Endothelial cell (in vitro differentiated cells): ENCODE results near the gene REL. TPM values are rescaled to one million over a fixed set of nuclear protein-coding genes. Genes with fewer than 3 reads are reported as not detected.

ENCODE experiments used
- DNase-seq: peaks from one replicate; pipeline ENCODE4 v3.0.0; 2021; ENCODE audit warnings: low spot score
- H3K27ac Mint-ChIP-seq: one replicate; pipeline ENCODE4 v1.8.0; 2021; ENCODE audit warnings: mixed read lengths, inconsistent platforms; ENCODE audit not compliant: unreplicated experiment
- H3K27me3 Mint-ChIP-seq: one replicate; pipeline ENCODE4 v1.8.0; 2021; ENCODE audit warnings: mild to moderate bottlenecking, moderate library complexity, mixed read lengths, inconsistent platforms; ENCODE audit not compliant: unreplicated experiment
- H3K36me3 Mint-ChIP-seq: one replicate; pipeline ENCODE4 v1.8.0; 2021; ENCODE audit warnings: mild to moderate bottlenecking, low read depth, mixed read lengths, inconsistent platforms; ENCODE audit not compliant: unreplicated experiment
- H3K4me1 Mint-ChIP-seq: one replicate; pipeline ENCODE4 v1.8.0; 2021; ENCODE audit warnings: mild to moderate bottlenecking, mixed read lengths, inconsistent platforms; ENCODE audit not compliant: unreplicated experiment
- H3K4me3 Mint-ChIP-seq: one replicate; pipeline ENCODE4 v1.8.0; 2021; ENCODE audit warnings: mild to moderate bottlenecking, mixed read lengths, inconsistent platforms; ENCODE audit not compliant: unreplicated experiment
- H3K9me3 Mint-ChIP-seq: one replicate; pipeline ENCODE4 v1.8.0; 2021; ENCODE audit warnings: mixed read lengths, inconsistent platforms; ENCODE audit not compliant: unreplicated experiment
- total RNA-seq: library from RNA; stranded (reverse); fragmentation: NEBNext Ultra II Directional; extraction: Animal tissue kit (Norgen Biotek cat#: 25700); gene quantifications from one replicate; pipeline ENCODE4 v1.2.1, GENCODE V29; 2021; ENCODE audit not compliant: unreplicated experiment
- TF ChIP-seq, protein P1 (sequence below): fragments of 200-600 bp; sonication (generic); IDR thresholded peaks from one replicate; pipeline ENCODE4 v1.5.0; 2021; ENCODE audit warnings: antibody characterized with exemption; ENCODE audit not compliant: unreplicated experiment

REL gene
- total RNA-seq, 1 donor from 2014 or later, result 16.4 TPM

DNA sequence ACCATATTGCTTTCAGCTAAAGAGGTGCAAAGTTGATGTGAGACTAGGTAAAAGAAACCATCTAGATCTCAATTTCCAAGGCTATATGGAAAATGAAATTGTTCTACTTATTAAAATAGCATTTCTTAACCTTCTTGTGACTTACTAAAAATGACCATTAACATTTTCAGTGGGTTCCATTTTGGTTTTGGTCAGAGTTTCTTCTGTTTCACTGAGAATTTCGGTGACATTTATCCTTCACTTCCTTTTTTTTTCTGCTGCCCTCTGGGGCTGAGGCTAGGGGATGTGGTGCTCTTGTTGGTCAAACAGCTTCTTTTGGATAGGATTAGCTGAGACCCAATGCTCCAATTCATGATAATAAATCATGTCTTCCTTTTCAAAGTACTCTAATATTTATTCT, 44.3 kb upstream of the REL start:
- H3K36me3 Mint-ChIP-seq, result no peaks in the 10 kb centered on the region
- no peak for DNase-seq
- no peaks in the 10 kb centered on the region for H3K9me3 Mint-ChIP-seq
- no peak overlapping the region for H3K27ac Mint-ChIP-seq
- H3K27me3 Mint-ChIP-seq, result peaks cover 11% of the 10 kb centered on the region
- H3K4me1 Mint-ChIP-seq, result peaks cover 14% of the 10 kb centered on the region
- TF ChIP-seq, protein P1, sequence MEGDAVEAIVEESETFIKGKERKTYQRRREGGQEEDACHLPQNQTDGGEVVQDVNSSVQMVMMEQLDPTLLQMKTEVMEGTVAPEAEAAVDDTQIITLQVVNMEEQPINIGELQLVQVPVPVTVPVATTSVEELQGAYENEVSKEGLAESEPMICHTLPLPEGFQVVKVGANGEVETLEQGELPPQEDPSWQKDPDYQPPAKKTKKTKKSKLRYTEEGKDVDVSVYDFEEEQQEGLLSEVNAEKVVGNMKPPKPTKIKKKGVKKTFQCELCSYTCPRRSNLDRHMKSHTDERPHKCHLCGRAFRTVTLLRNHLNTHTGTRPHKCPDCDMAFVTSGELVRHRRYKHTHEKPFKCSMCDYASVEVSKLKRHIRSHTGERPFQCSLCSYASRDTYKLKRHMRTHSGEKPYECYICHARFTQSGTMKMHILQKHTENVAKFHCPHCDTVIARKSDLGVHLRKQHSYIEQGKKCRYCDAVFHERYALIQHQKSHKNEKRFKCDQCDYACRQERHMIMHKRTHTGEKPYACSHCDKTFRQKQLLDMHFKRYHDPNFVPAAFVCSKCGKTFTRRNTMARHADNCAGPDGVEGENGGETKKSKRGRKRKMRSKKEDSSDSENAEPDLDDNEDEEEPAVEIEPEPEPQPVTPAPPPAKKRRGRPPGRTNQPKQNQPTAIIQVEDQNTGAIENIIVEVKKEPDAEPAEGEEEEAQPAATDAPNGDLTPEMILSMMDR, result no peak
- H3K4me3 Mint-ChIP-seq, result no peak overlapping the region

GRCh38 chr2:60838481-60838880, 42.9 kb upstream of the REL start:
- no peak for DNase-seq
- Mint-ChIP-seq H3K4me3 (no peak overlapping the region), H3K4me1 (peaks cover 14% of the 10 kb centered on the region), H3K36me3 (no peaks in the 10 kb centered on the region), H3K27ac (no peak overlapping the region), H3K27me3 (peaks cover 11% of the 10 kb centered on the region), H3K9me3 (no peaks in the 10 kb centered on the region)
- TF ChIP-seq, protein P1, result no peak

- no peak for DNase-seq
Observed at GRCh38 chr2:60839126-60839813, 42.1 kb upstream of the REL start.

DNA sequence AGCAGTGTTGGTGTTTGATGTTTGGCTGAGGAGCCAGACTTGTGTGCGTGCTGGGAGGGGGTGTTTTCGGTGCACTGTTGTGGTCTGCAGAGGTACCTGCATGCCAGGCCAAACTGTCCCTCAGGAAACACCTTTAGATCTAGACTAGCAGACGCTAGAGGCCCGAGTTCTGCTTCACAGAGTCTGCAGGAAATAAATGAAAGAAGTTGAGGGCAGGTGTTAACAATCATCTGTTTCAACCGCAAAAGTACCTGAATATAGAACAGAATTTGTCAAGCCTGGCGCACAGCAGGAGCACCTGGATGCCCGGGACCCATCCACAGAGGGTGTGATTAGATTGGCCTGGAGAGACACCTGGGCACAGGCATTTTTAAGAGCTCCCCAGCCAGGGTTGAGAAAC, 40.5 kb upstream of the REL start:
- no peaks in the 10 kb centered on the region for H3K36me3 Mint-ChIP-seq
- H3K4me1 Mint-ChIP-seq, result no peaks in the 10 kb centered on the region

More at GRCh38 chr2:60839126-60839813, 42.1 kb upstream of the REL start:
- TF ChIP-seq, protein P1, result no peak
- H3K27ac Mint-ChIP-seq, result no peak overlapping the region
- no peaks in the 10 kb centered on the region for H3K9me3 Mint-ChIP-seq
- peaks cover 6% of the 10 kb centered on the region for H3K4me1 Mint-ChIP-seq
- no peak overlapping the region for H3K4me3 Mint-ChIP-seq
- no peaks in the 10 kb centered on the region for H3K36me3 Mint-ChIP-seq
- peaks cover 8% of the 10 kb centered on the region for H3K27me3 Mint-ChIP-seq

DNA sequence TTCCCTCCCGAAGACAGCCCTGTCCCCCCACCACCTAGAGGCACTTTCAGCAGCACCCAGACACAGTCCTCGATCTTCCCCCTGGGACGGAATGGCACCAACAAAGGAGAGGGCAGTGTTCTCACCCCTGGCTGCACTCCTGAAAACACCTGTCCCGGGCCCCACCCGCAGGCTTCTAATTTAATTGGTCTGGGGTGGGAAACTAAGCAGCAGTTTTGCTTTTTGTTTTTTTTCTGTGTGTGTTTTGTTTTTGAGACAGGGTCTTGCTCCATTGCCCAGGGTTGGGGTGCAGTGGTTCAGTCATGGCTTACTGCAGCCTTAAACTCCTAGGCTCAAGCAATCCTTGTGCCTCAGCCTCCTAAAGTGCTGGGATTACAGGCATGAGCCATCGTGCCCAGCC, 38.4 kb upstream of the REL start:
- H3K27me3 Mint-ChIP-seq, result peaks cover 2% of the 10 kb centered on the region
- no peak for DNase-seq
- H3K36me3 Mint-ChIP-seq, result no peaks in the 10 kb centered on the region
- no peaks in the 10 kb centered on the region for H3K4me1 Mint-ChIP-seq
- H3K27ac Mint-ChIP-seq, result no peak overlapping the region
- no peak overlapping the region for H3K4me3 Mint-ChIP-seq
- H3K9me3 Mint-ChIP-seq, result no peaks in the 10 kb centered on the region
- TF ChIP-seq, protein P1, result no peak

More for the DNA sequence above, 40.5 kb upstream of the REL start:
- DNase-seq, result no peak
- Mint-ChIP-seq H3K9me3 (no peaks in the 10 kb centered on the region), H3K4me3 (no peak overlapping the region), H3K27ac (no peak overlapping the region), H3K27me3 (peaks cover 2% of the 10 kb centered on the region)
- TF ChIP-seq, protein P1, result no peak
